Activated CD4-positive, alpha-beta T cell treated with anti-CD3 and anti-CD28 coated beads, Interleukin-2, amount 50 U/mL, for 48 hours (primary cell): ENCODE measurements around the gene TRIM40.
"Not testable (repeated sequence)": the region's sequence is repeated elsewhere in the genome, so short reads cannot be mapped to it uniquely, and the experiment has no call there.

Experiments used
- DNase-seq, 2 experiments: peaks; one replicate each; pipeline ENCODE4 v3.0.0-alpha.2; 2020

Gene TRIM40

DNA sequence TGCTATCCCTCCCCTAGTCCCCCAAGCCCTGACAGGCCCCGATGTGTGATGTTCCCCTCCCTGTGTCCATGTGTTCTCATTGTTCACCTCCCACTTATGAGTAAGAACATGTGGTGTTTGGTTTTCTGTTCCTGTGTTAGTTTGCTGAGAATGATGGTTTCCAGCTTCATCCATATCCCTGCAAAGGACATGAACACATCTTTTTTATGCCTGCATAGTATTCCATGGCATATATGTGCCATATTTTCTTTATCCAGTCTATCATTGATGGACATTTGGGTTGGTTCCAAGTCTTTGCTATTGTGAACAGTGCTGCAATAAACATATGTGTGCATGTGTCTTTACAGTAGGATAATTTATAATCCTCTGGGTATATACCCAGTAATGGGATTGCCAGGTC, 29.3 kb downstream of the TRIM40 start:
- not testable (repeated sequence) for DNase-seq

DNA sequence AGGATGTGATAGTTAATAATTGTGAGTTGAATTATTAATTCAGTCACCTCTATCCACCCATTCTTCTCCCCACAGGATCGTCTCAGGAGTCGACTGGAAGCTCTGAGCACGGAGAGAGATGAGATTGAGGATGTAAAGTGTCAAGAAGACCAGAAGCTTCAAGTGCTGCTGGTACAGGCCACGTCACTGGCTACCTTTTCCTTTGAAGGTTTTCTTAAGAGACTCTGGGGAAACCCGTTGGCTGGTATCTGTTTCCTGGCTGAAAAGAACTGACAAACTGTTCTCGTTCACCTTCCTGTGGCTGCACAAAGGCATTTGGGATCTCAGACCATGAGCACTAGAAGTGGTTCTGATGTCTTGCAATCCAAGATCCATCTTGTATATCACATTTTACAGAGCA, 31.2 kb downstream of the TRIM40 start:
- DNase-seq = no peak

DNA sequence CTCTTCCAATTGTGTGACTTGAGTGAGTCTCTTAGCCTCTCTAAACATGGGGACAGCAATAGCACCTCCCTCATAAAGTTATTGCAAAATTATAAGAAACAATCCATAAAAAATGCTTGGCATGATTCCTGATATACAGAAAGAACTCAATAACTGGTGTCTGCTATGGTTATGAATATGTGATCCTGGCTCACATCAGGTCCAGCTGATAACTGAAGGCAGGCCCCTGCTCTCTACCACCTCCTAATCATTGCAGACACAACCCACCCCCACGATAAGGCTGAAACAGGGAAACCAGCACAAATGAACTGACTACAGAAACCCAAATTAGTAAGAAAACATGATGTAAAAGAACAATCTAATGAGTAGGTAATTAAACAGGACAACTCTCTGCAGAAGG, 32.8 kb downstream of the TRIM40 start:
- DNase-seq = no peak

DNA sequence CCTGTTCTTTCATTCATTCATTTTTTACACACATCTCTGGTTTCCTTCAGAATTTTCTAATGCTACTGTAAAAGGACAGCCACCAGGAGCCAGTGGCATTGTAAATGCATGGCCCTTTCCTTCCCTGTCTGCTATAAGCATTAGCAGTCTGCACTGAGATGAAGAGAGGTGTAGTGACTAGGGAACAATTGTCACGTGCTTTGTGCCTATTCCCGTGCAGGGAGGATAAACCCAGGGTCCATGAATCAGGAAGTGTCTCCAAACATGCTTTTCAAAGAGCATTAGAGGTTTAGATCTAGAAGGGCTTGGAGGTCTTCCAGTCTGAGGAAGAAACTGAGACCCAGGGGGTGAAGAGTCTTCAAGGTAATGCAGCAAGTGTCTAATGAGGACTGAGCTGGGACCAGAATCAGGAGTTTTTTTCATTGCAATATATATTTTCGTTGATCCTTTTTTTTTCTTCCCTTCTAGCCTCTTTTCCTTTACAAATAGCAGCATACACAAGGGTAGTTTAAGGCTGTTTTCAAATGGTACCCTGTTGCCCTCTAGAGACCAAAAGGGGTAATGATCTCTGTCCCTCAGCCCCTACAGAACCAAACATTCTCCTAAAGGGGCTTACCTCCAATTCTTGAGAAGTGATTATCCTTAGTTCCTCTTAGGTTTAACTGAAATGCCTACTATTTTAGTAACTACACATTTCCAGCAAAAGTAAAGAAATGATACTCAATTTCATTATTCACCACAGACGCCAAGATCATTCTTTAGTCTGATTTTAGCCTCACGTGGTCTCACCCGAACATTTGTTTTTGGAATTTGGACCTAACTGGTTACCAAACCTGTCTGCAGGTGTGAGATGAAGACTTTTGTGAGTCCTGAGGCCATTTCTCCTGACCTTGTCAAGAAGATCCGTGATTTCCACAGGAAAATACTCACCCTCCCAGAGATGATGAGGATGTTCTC, 34.0 kb downstream of the TRIM40 start:
- DNase-seq = no peak

DNA sequence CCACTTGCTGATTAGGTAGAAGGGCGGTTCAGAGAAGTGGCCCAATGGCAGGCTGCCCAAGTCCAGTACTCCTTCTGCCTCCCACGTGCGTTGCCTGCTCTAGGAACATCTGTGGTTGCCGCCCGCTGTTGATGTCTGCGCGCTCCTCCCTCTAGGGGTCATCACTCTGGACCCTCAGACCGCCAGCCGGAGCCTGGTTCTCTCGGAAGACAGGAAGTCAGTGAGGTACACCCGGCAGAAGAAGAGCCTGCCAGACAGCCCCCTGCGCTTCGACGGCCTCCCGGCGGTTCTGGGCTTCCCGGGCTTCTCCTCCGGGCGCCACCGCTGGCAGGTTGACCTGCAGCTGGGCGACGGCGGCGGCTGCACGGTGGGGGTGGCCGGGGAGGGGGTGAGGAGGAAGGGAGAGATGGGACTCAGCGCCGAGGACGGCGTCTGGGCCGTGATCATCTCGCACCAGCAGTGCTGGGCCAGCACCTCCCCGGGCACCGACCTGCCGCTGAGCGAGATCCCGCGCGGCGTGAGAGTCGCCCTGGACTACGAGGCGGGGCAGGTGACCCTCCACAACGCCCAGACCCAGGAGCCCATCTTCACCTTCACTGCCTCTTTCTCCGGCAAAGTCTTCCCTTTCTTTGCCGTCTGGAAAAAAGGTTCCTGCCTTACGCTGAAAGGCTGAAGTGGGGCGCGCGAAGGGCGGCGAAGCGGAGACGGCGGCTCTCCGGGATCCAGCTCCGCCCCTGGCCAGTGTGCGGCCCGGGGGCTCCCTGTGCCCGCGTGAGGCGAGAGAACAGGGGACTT, 35.9 kb downstream of the TRIM40 start:
- no peak for DNase-seq

DNA sequence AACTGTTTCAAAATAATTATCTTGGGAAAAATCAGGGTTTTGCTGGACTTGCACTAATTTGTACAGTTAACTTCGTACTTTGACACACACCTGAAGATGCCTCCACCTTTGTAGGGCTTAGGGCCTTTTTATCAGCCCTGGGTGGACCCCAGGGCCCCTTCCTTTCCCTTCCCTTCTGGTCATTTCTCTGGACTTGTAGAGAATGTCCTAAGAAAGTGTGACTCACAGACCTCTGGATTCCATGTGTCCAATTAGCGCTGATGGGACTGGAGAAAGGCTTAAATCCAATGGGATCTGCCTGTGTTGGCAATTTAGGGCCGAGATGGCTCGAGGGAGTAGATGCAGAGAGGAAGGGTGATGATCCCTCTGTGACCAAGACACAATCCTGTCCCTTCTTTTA, 36.7 kb downstream of the TRIM40 start:
- DNase-seq = no peak

DNA sequence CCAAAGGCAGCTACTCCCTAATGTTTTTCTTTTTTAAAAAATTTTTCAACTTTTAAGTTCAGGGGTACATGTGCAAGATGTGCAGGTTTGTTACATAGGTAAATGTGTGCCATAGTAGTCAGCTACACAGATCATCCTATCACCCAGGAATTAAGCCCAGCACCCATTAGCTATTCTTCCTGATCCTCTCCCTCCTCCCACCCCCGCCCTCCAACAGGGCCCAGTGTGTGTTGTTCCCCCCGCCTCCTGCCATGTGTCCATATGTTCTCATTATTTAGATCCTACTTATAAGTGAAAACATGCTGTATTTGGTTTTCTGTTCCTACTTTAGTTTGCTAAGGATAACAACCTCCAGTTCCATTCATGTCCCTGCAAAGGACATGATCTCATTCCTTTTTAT, 39.8 kb downstream of the TRIM40 start:
- DNase-seq = no peak

DNA sequence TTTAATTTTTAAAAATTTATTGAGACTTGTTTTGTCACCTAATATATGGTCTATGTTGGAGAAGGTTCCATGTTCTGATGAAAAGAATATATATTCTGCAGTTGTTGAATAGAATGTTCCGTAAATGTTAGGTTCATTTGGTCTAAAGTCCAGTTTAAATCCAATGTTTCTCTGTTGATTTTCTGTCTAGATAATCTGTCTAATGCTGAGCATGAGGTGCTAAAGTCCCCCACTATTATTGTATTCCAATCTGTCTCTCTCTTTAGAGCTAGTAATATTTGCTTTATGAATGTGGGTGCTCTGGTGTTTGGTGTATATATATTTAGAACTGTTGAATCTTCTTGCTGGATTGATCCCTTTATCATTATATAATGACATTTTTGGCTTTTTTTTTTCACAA, 42.9 kb downstream of the TRIM40 start:
- DNase-seq = no peak

DNA sequence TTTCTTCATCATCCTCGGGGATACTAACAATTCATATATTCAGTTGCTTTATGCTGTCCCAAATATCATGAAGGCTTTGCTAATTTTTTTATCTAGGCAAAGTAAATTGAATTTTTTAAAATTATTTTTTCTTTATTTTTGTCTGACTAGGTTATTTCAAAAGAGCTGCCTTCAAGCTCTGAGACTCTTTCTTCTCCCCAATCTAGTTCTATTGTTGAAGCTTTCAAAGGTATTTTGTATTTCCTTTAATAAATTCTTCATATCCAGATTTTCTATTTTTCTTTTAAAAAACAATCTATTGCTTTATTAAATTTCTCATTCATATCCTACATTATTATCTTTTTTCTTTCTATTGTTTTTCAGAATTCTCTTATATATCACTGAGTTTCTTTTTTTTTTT, 44.2 kb downstream of the TRIM40 start:
- DNase-seq = no peak

DNA sequence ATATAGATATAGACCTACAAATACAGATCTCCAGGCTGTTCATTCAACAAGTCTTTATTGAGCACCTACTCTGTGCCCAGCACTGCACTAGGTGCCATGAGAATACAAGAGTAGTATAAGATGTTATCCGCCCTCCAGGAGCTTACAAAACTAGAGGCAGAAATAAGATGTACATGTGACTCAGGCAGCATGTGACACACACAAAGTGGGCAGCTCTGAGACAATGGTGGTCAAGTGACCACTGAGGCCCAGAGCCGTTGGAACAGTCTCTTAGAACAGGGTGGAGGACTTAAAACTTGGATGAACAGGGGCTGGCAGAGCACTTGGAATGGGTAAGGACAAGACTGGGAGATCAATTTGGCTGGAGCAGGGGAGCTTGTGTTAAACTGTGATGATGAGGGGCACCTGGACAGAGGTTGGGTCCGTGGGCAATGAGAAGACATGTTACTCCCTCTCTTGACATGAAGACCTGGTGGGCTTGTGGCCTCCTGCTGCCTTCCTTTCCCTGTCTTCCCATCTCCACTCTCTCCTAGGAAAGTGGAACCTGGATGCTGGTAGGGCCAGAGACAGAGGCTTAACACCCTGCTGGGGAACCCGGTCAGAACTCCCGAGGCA, 48.6 kb downstream of the TRIM40 start:
- no peak for DNase-seq

DNA sequence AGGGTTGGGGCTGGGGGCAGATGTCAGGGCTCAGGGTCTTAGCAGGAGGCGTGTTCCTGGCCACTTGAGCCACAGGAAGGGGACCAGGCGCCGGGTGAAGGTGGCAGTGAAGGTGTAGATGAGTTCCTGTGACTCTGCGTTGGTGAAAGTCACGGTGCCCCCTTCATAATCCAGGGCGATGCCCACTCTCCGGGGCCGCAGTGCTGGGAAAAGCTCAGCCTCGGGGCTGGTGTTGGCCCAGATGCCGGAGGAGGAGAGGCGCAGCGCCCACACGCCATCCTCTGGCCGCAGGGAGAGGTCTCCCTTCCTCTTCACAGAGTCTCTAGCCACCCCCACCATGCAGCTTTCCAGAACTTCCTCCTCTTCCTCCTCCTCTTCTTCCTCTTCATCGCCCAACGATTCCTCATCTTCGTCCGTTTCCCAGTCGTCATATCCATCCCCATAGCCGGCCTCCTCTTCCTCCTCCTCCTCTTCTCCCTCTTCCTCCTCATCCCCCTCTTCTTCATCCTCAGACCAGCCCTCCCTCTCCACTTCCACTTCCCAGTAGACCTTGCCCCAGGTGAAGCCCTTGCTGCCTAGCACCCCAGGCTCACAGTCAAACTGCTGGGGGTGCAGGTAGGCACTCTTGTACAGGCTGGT, 50.0 kb downstream of the TRIM40 start:
- DNase-seq = no peak

DNA sequence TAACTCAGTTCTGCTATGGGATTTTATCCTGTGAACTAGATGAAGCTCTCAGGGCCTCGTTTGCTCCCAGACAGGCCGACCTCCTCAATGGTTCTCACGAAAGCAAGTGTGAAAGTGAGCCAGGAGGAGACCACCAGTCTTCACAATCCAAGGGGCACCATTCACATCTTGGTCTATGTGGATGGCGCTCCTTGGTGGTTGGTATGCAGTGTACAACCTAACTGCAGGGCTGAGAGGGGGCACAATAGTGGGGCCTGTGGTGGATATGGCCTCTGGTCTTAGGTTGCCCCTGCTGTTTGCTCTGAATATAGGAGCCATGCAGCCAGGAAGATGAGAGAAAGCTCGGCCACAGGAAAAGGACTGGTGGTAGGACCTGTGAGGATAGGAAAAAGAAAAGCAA, 52.6 kb downstream of the TRIM40 start:
- no peak for DNase-seq

DNA sequence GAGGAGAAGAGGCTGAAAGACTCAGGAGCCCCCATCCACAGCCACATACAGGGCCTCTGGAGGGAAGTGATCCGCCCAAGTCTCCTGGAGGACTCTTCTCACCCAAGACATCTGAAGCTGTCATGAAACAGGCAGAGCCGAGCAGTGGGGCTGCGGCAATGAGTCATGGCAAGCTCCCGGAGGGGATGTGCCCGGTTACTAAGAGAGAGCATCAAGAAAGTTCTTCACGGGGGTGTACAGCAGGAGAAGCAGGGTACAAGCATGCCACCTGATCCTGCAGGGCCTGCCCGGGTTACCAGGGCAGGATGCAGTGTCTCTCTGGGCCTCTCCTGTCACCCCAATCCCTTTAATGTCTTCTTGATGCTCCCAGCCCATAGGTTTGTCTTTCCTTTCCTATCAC, 56.1 kb downstream of the TRIM40 start:
- DNase-seq = no peak

DNA sequence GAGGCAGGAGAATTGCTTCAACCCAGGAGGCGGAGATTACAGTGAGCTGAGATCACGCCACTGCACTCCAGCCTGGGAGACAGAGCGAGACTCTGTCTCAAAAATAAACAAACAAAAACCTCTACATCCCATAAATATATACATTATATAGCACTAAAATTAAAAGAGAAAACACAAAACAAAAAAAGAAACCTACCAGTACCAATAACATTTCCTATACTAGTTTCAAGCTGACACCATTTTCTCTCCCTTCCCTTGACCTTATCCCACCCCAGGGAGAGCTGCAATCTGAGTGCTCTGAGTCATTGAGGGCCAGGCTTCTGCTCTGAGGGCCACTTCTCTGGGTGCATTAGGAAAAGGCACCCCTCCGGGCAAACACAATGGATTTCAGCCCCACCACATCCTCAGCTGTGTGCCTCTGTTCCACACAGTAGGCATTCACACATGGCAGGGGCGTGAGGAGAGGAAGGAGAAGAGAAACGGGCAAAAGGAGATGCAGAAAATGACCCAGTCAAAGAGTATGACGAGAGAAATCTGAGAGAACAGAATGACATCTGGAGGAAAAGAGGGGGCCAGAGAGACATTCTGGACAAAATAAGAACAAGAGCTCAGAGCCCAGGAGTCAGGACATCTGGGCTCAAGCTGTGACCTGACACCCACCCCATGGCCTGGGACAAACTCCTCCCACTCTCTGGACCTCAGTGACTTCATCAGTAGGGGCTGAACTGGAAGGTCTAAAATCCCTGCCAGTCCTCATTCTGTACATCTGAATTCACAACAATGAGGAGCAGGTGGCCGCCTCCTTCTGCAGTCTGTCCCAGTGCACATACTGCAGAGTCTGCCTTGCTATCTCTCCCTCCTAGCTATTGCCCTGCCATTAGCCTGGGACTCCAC, 59.1 kb downstream of the TRIM40 start:
- DNase-seq = no peak

DNA sequence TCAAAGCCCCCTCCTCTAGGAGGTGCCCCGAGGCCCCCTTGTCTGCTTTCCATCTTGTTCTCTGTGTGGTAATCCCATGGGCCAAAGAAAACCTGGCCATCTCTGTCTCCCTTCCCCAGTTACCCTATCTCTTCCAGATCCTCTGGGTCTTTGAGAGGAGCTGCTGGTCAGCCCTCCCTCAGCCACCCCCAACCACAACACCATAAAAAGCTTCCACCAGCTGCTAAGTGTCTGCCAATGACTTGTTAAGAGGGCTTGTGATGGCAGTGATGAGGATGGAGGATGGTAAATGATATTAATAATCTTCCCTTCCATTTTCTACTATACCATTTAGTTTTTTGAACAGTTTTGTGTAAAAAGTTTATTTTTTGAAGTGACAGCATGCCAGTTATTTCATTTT, 60.0 kb downstream of the TRIM40 start:
- DNase-seq = no peak

DNA sequence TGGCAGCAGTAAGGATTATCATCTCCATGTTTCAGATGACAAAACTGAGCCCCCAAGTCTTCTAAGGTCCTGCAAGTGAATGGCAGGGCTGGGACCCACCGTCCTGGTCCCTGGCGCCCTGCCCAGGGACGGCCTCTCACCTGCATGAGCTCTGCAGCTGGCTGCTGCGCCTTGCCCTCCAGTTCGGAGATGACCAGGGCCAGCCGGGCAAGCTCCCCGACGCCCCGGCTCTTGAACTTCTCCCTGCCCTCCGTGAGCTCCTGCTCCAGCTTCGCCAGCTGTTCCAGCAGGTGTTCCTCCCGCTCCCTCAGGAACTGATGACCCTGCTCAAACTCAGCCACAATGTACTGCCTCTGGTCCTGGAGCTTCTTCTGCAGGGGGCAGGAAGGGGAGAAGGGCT, 60.4 kb downstream of the TRIM40 start:
- no peak for DNase-seq
